GM12864 (cell line): Measurements from ENCODE around the gene STIM2.

ENCODE experiments used
- DNase-seq: peaks from one replicate; pipeline ENCODE4 v3.0.0-alpha.2; 2011; ENCODE audit warnings: low read depth
- H3K4me3 ChIP-seq: 2 replicates; pipeline ENCODE4 v1.5.1; 2011; ENCODE audit warnings: mild to moderate bottlenecking, low read depth, low read length, control low read depth
- TF ChIP-seq, protein P1 (sequence below): IDR thresholded peaks from 2 replicates; pipeline ENCODE4 v1.5.1; 2011; ENCODE audit warnings: low read depth, mild to moderate bottlenecking, moderate library complexity, low read length, control low read depth, inconsistent platforms; ENCODE audit errors: missing control alignments

Gene STIM2

DNA sequence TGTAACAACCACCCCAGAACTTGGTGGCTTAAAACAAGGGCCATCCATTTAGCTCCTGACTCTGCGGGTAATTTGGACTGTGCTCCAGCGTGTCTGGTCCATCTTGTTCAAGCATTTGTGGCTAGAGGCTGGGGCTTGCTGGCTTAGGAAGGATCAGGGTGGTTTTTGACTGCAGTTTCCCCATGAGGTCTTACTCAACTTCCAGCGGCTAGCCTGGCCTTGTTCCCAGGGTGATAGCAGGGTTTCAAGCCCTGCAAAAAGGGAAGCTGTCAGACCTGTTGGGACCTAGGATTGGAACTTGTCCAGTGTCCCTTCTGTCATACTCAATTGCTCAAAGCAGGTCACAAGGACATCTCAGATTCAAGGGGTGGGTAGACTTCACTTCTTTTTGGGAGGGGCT is 205.9 kb downstream of the STIM2 start:
- no peak for DNase-seq
- TF ChIP-seq, protein P1, sequence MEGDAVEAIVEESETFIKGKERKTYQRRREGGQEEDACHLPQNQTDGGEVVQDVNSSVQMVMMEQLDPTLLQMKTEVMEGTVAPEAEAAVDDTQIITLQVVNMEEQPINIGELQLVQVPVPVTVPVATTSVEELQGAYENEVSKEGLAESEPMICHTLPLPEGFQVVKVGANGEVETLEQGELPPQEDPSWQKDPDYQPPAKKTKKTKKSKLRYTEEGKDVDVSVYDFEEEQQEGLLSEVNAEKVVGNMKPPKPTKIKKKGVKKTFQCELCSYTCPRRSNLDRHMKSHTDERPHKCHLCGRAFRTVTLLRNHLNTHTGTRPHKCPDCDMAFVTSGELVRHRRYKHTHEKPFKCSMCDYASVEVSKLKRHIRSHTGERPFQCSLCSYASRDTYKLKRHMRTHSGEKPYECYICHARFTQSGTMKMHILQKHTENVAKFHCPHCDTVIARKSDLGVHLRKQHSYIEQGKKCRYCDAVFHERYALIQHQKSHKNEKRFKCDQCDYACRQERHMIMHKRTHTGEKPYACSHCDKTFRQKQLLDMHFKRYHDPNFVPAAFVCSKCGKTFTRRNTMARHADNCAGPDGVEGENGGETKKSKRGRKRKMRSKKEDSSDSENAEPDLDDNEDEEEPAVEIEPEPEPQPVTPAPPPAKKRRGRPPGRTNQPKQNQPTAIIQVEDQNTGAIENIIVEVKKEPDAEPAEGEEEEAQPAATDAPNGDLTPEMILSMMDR: no peak
- no peak overlapping the region for H3K4me3 ChIP-seq

DNA sequence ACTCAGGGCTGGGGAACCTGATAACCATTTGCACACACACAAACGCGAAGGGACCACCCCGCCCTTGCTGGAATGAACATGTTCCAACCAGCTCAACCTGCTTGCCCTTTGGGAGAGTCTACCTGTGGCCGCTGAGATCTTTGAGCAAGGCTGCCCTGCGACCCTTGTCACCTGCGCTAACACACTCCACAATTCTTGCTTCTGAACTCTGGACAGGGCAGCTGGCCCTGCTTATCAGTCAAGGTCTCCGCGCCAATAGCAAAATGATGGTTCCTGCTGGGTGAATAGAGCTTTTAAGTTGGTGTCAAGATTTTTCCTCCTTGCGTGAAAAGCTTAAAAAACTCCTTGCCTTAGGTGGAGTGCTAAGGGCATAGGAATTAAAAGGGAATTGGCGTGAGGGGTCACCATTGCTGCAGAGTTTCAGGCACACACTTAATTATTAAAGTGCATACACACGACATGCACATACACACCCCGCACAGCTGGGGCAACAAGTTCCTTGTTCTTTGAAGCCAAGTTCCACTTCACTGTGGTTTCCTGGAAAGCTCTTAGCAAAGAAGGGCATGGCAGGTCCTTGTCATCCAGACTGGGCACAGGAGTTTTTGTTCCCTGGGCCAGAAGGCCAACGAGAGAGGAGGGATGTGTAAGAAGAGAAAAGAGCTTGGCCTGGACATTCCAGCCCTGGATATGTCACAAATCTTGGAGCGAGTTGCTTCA is 207.7 kb downstream of the STIM2 start:
- DNase-seq: no peak
- TF ChIP-seq, protein P1: no peak

More for the DNA sequence above, 207.7 kb downstream of the STIM2 start:
- H3K4me3 ChIP-seq: no peak overlapping the region
